Mesendoderm (in vitro differentiated cells): ENCODE data around the gene PGGT1B.

ENCODE experiments used
- DNase-seq: peaks from one replicate; pipeline ENCODE4 v3.0.0; 2013
- H2AK5ac ChIP-seq: 2 replicates; pipeline ENCODE4 v1.6.1; 2013; ENCODE audit warnings: low read length, inconsistent platforms
- H2BK120ac ChIP-seq: 2 replicates; pipeline ENCODE4 v1.6.1; 2013; ENCODE audit warnings: low read depth, mild to moderate bottlenecking, low read length, moderate library complexity, mixed read lengths
- H2BK15ac ChIP-seq: replicated peaks from 2 replicates; pipeline ENCODE4 v1.6.1; 2013; ENCODE audit warnings: low read depth, mild to moderate bottlenecking, moderate library complexity
- H2BK5ac ChIP-seq: 2 replicates; pipeline ENCODE4 v1.6.1; 2013; ENCODE audit warnings: low read length, inconsistent platforms
- H3K18ac ChIP-seq: 2 replicates; pipeline ENCODE4 v1.6.1; 2013; ENCODE audit warnings: mild to moderate bottlenecking, low read length, mixed read lengths
- H3K23ac ChIP-seq: one replicate; pipeline ENCODE4 v1.6.1; 2013; ENCODE audit warnings: low read length
- H3K27ac ChIP-seq: 2 replicates; pipeline ENCODE4 v1.5.1; 2013; ENCODE audit warnings: low read depth, mild to moderate bottlenecking, inconsistent platforms, low read length, moderate library complexity
- H3K27me3 ChIP-seq: 2 replicates; pipeline ENCODE4 v1.6.1; 2013; ENCODE audit warnings: low read length, control low read depth, mild to moderate bottlenecking, inconsistent platforms; ENCODE audit not compliant: insufficient read depth, poor library complexity
- H3K36me3 ChIP-seq: 2 replicates; pipeline ENCODE4 v1.6.1; 2013; ENCODE audit warnings: low read length, inconsistent platforms; ENCODE audit not compliant: control insufficient read depth, insufficient read depth
- H3K4ac ChIP-seq: one replicate; pipeline ENCODE4 v1.6.1; 2013; ENCODE audit warnings: low read depth, mild to moderate bottlenecking, low read length, moderate library complexity
- H3K4me1 ChIP-seq: 2 replicates; pipeline ENCODE4 v1.6.1; 2013; ENCODE audit warnings: low read depth, low read length, inconsistent platforms; ENCODE audit not compliant: control insufficient read depth
- H3K4me2 ChIP-seq: 2 replicates; pipeline ENCODE4 v1.6.1; 2013; ENCODE audit warnings: low read length
- H3K4me3 ChIP-seq: 2 replicates; pipeline ENCODE4 v1.5.1; 2013; ENCODE audit warnings: mild to moderate bottlenecking, low read length
- H3K56ac ChIP-seq: one replicate; pipeline ENCODE4 v1.6.1; 2013; ENCODE audit warnings: low read length
- H3K79me1 ChIP-seq: 2 replicates; pipeline ENCODE4 v1.6.1; 2013; ENCODE audit warnings: low read length, inconsistent platforms
- H3K79me2 ChIP-seq: 2 replicates; pipeline ENCODE4 v1.6.1; 2013; ENCODE audit warnings: mild to moderate bottlenecking, low read length; ENCODE audit not compliant: control insufficient read depth, insufficient read depth
- H3K9ac ChIP-seq: 2 replicates; pipeline ENCODE4 v1.6.1; 2013; ENCODE audit warnings: low read length, inconsistent platforms
- H4K5ac ChIP-seq: one replicate; pipeline ENCODE4 v1.6.1; 2013; ENCODE audit warnings: low read length
- H4K8ac ChIP-seq: one replicate; pipeline ENCODE4 v1.6.1; 2013; ENCODE audit warnings: low read depth, mild to moderate bottlenecking, control low read depth, low read length, moderate library complexity
- WGBS: extraction: QIAGEN DNeasy Blood & Tissue Kit; methylation state at CpG from one replicate; pipeline ENCODE4 v1.1.7; 2013; ENCODE audit warnings: low lambda C conversion rate, missing lambda C conversion rate; ENCODE audit not compliant: insufficient coverage; ENCODE audit errors: extremely low coverage; 5-methylcytosine and 5-hydroxymethylcytosine counted together

The PGGT1B gene

GRCh38 chr5:115209279-115209678 lies 53.4 kb downstream of the PGGT1B start:
- Histone ChIP-seq H3K18ac (no peak overlapping the region), H3K79me1 (no peaks in the 10 kb centered on the region), H2BK15ac (no peak overlapping the region), H2BK5ac (no peak overlapping the region), H3K4ac (no peak overlapping the region), H3K36me3 (no peaks in the 10 kb centered on the region), H2BK120ac (no peak overlapping the region), H3K56ac (no peak overlapping the region), H4K5ac (no peak overlapping the region), H3K79me2 (no peaks in the 10 kb centered on the region), H3K4me2 (no peak overlapping the region), H3K4me3 (no peak overlapping the region), H3K9ac (no peak overlapping the region), H4K8ac (no peak overlapping the region), H2AK5ac (no peak overlapping the region), H3K27me3 (no peaks in the 10 kb centered on the region), H3K23ac (no peak overlapping the region), H3K27ac (no peak overlapping the region), H3K4me1 (no peaks in the 10 kb centered on the region)
- DNase-seq = no peak
- WGBS = no CpG with 5 or more reads among the region's 3 CpGs

- Histone ChIP-seq H3K27me3 (no peaks in the 10 kb centered on the region), H3K4me1 (no peaks in the 10 kb centered on the region), H3K79me2 (no peaks in the 10 kb centered on the region), H2AK5ac (no peak overlapping the region), H3K56ac (no peak overlapping the region), H3K4me3 (no peak overlapping the region), H3K27ac (no peak overlapping the region), H4K5ac (no peak overlapping the region), H3K9ac (no peak overlapping the region), H2BK120ac (no peak overlapping the region), H2BK5ac (no peak overlapping the region), H2BK15ac (no peak overlapping the region), H3K23ac (no peak overlapping the region), H3K79me1 (no peaks in the 10 kb centered on the region), H3K4ac (no peak overlapping the region), H3K18ac (no peak overlapping the region), H3K4me2 (no peak overlapping the region), H3K36me3 (no peaks in the 10 kb centered on the region), H4K8ac (no peak overlapping the region)
- no peak for DNase-seq
- no CpG with 5 or more reads among the region's 1 CpG for WGBS
Observed at GRCh38 chr5:115202952-115203351, 59.7 kb downstream of the PGGT1B start.

GRCh38 chr5:115196161-115196560 lies 66.5 kb downstream of the PGGT1B start:
- DNase-seq = peak; percentile 39
- no peak overlapping the region for H3K4ac ChIP-seq
- no peaks in the 10 kb centered on the region for H3K4me1 ChIP-seq
- H3K18ac ChIP-seq = no peak overlapping the region
- no peak overlapping the region for H3K23ac ChIP-seq
- H3K36me3 ChIP-seq = no peaks in the 10 kb centered on the region
- no peak overlapping the region for H3K4me2 ChIP-seq
- H3K79me2 ChIP-seq = no peaks in the 10 kb centered on the region
- H3K27me3 ChIP-seq = no peaks in the 10 kb centered on the region
- H2BK15ac ChIP-seq = no peak overlapping the region
- H4K8ac ChIP-seq = no peak overlapping the region
- H2BK120ac ChIP-seq = no peak overlapping the region
- no peak overlapping the region for H3K56ac ChIP-seq
- H3K27ac ChIP-seq = no peak overlapping the region
- H3K9ac ChIP-seq = no peak overlapping the region
- H2AK5ac ChIP-seq = no peak overlapping the region
- no peak overlapping the region for H3K4me3 ChIP-seq
- H3K79me1 ChIP-seq = no peaks in the 10 kb centered on the region
- no peak overlapping the region for H2BK5ac ChIP-seq
- no CpG with 5 or more reads among the region's 3 CpGs for WGBS
- H4K5ac ChIP-seq = no peak overlapping the region

GRCh38 chr5:115194676-115195075 lies 68.0 kb downstream of the PGGT1B start:
- Histone ChIP-seq H2BK120ac (no peak overlapping the region), H4K5ac (no peak overlapping the region), H3K4me2 (no peak overlapping the region), H3K4me3 (no peak overlapping the region), H3K79me1 (no peaks in the 10 kb centered on the region), H3K9ac (no peak overlapping the region), H3K18ac (no peak overlapping the region), H4K8ac (no peak overlapping the region), H3K27ac (no peak overlapping the region), H2BK5ac (no peak overlapping the region), H3K56ac (no peak overlapping the region), H3K27me3 (no peaks in the 10 kb centered on the region), H3K79me2 (no peaks in the 10 kb centered on the region), H2BK15ac (no peak overlapping the region), H3K4me1 (no peaks in the 10 kb centered on the region), H3K23ac (no peak overlapping the region), H2AK5ac (no peak overlapping the region), H3K4ac (no peak overlapping the region), H3K36me3 (no peaks in the 10 kb centered on the region)
- no CpG with 5 or more reads among the region's 2 CpGs for WGBS
- DNase-seq = no peak

DNA sequence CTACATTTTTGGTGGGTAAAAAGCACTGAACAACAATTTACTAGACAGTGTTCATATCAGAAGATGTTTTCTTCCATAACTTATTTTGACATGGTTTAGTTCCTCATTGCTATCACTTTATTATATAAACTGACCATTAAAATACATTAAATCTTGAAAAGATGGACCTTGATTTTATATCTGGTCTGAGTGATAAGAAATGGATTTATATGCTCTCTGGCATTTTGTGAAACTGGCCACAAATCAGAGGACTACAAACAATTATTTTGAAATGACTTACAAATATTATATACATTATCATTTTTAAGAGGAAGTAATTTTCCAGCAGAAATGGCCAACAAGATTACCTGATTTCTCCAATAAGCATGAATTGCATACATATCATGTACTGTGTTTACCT lies 69.4 kb downstream of the PGGT1B start:
- no peaks in the 10 kb centered on the region for H3K36me3 ChIP-seq
- no peak for DNase-seq
- no peak overlapping the region for H3K56ac ChIP-seq

DNA sequence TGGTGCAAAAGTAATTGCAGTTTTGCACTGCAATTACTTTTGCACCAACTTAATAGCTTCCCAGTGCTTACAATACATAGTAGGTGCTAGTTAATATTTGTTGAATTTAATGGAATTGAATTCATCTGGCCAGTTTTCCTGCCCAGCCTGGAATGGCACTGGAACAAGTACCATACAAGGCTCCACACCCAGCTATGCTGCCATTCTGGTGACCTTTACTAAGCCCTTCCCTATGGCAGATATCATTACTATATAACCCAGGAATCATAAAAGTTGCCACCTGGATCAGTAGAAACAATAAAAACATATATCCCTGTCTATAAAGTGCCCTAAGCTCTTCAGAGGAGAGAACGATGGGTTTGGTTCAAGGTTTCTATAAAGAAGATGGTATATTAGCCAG lies 70.6 kb downstream of the PGGT1B start:
- no peaks in the 10 kb centered on the region for H3K79me2 ChIP-seq
- H2AK5ac ChIP-seq = no peak overlapping the region
- H2BK5ac ChIP-seq = no peak overlapping the region
- H3K4me2 ChIP-seq = no peak overlapping the region
- no peak overlapping the region for H3K56ac ChIP-seq
- H2BK15ac ChIP-seq = no peak overlapping the region
- no CpG with 5 or more reads among the region's 1 CpG for WGBS
- H3K18ac ChIP-seq = no peak overlapping the region
- H3K27ac ChIP-seq = no peak overlapping the region
- DNase-seq = no peak
- H3K23ac ChIP-seq = no peak overlapping the region
- H4K5ac ChIP-seq = no peak overlapping the region
- no peaks in the 10 kb centered on the region for H3K79me1 ChIP-seq
- H3K4ac ChIP-seq = no peak overlapping the region
- H3K27me3 ChIP-seq = no peaks in the 10 kb centered on the region
- H3K4me3 ChIP-seq = no peak overlapping the region
- no peaks in the 10 kb centered on the region for H3K36me3 ChIP-seq
- no peaks in the 10 kb centered on the region for H3K4me1 ChIP-seq
- H3K9ac ChIP-seq = no peak overlapping the region
- H2BK120ac ChIP-seq = no peak overlapping the region
- H4K8ac ChIP-seq = no peak overlapping the region

More for the DNA sequence above, 69.4 kb downstream of the PGGT1B start:
- no peak overlapping the region for H2AK5ac ChIP-seq
- no peaks in the 10 kb centered on the region for H3K4me1 ChIP-seq
- no peak overlapping the region for H3K4ac ChIP-seq
- H3K27me3 ChIP-seq = no peaks in the 10 kb centered on the region
- H4K8ac ChIP-seq = no peak overlapping the region
- no peak overlapping the region for H3K4me2 ChIP-seq
- H3K9ac ChIP-seq = no peak overlapping the region
- H3K23ac ChIP-seq = no peak overlapping the region
- no peak overlapping the region for H2BK120ac ChIP-seq
- H3K18ac ChIP-seq = no peak overlapping the region
- H2BK5ac ChIP-seq = no peak overlapping the region
- no peaks in the 10 kb centered on the region for H3K79me2 ChIP-seq
- no peak overlapping the region for H3K27ac ChIP-seq
- H3K4me3 ChIP-seq = no peak overlapping the region
- no peak overlapping the region for H2BK15ac ChIP-seq
- no peaks in the 10 kb centered on the region for H3K79me1 ChIP-seq
- H4K5ac ChIP-seq = no peak overlapping the region
